GM18951 (cell line): Measurements from ENCODE around the gene NECAP2.
"Not testable (repeated sequence)": the region's sequence is repeated elsewhere in the genome, so short reads cannot be mapped to it uniquely, and the experiment has no call there.

ENCODE experiments used
- POLR2A ChIP-seq: IDR thresholded peaks from 4 replicates; pipeline ENCODE4 v1.6.1; 2011; ENCODE audit warnings: mild to moderate bottlenecking; ENCODE audit not compliant: insufficient read length, insufficient read depth; ENCODE audit errors: extremely low read depth
- in situ Hi-C: fragments of 300-500 bp; cut with MboI; formaldehyde crosslinking; loops from one replicate; pipeline ENCODE4 v1.12.0; 2022; ENCODE audit warnings: low sequenced_read_pairs, mixed read lengths, inconsistent platforms; ENCODE audit not compliant: unreplicated experiment

The NECAP2 gene

GRCh38 chr1:16484501-16484835 lies 43.9 kb downstream of the NECAP2 start:
- in situ Hi-C loops, result no loop called here
- TF ChIP-seq POLR2A, result no peak

- in situ Hi-C loops, result no loop called here
- TF ChIP-seq POLR2A, result no peak
These were observed 44.4 kb downstream of the NECAP2 start for GRCh38 chr1:16484931-16485330.

GRCh38 chr1:16486316-16486715 lies 45.8 kb downstream of the NECAP2 start:
- in situ Hi-C loops, result not testable (repeated sequence)

- in situ Hi-C loops, result not testable (repeated sequence)
These were observed 46.5 kb downstream of the NECAP2 start for GRCh38 chr1:16487011-16487410.

GRCh38 chr1:16489195-16489880 lies 48.8 kb downstream of the NECAP2 start:
- in situ Hi-C loops, result not testable (repeated sequence)

- no peak for TF ChIP-seq POLR2A
- in situ Hi-C loops, result no loop called here
These were observed 50.6 kb downstream of the NECAP2 start for GRCh38 chr1:16491056-16491675.

GRCh38 chr1:16492937-16493336 lies 52.4 kb downstream of the NECAP2 start:
- in situ Hi-C loops, result not testable (repeated sequence)

- in situ Hi-C loops, result not testable (repeated sequence)
These were observed 53.2 kb downstream of the NECAP2 start for GRCh38 chr1:16493731-16494130.

GRCh38 chr1:16497474-16497904 lies 57.0 kb downstream of the NECAP2 start:
- in situ Hi-C loops, result not testable (repeated sequence)

- in situ Hi-C loops, result not testable (repeated sequence)
These were observed 57.5 kb downstream of the NECAP2 start for GRCh38 chr1:16498047-16498446.

- TF ChIP-seq POLR2A, result peak; percentile 41
- in situ Hi-C loops, result no loop called here
These were observed 58.3 kb downstream of the NECAP2 start for GRCh38 chr1:16498573-16499413.

- in situ Hi-C loops, result loop anchor here (25.0 kb wide), 2 partner anchors 137 to 412 kb away; partner anchors contain the start of gene CROCC
These were observed 59.9 kb downstream of the NECAP2 start for GRCh38 chr1:16500466-16500865.

GRCh38 chr1:16500975-16501374 lies 60.5 kb downstream of the NECAP2 start:
- in situ Hi-C loops, result loop anchor here (25.0 kb wide), 2 partner anchors 136 to 411 kb away; partner anchors contain the start of gene CROCC

- in situ Hi-C loops, result loop anchor here (25.0 kb wide), 2 partner anchors 136 to 411 kb away; partner anchors contain the start of gene CROCC
These were observed 60.9 kb downstream of the NECAP2 start for GRCh38 chr1:16501446-16501845.
